IMR-90 (cell line): ENCODE results near the gene GPI. TPM values are rescaled to one million over a fixed set of nuclear protein-coding genes. Genes with fewer than 3 reads are reported as not detected.

ENCODE experiments used
- ATAC-seq: fragments of 200-7000 bp; cut with Tn5 transposase; 2 replicates; pipeline ENCODE4 v1.9.1; 2020; ENCODE audit warnings: low read depth, mild to moderate bottlenecking, moderate library complexity
- BruUV-seq: library from RNA; stranded (reverse); fragments of 400-500 nt; replicated peaks from 2 replicates; lab custom pipeline; 2021; lab: Mats Ljungman, UMichigan
- CTCF ChIA-PET: fragments of 300-600 bp; formaldehyde crosslinking; extraction: SDS; loops from one replicate; lab custom pipeline; 2021; ENCODE audit warnings: antibody characterized with exemption; lab: Yijun Ruan, JAX
- POLR2A ChIA-PET: fragments of 300-600 bp; sonication (Branson Sonifier 250); formaldehyde crosslinking; loops from one replicate; lab custom pipeline; 2022; ENCODE audit warnings: antibody characterized with exemption; ENCODE audit not compliant: unreplicated experiment; lab: Charles Lee
- DNase-seq: peaks from one replicate; pipeline ENCODE4 v3.0.0; 2013
- H2AFZ ChIP-seq: replicated peaks from 2 replicates; pipeline ENCODE3; 2013; ENCODE audit warnings: low read length, mild to moderate bottlenecking; ENCODE audit not compliant: poor library complexity
- H2AK5ac ChIP-seq: 2 replicates; pipeline ENCODE4 v1.6.1; 2013; ENCODE audit warnings: low read depth, low read length, inconsistent platforms
- H2AK9ac ChIP-seq: replicated peaks from 2 replicates; pipeline ENCODE3; 2013; ENCODE audit warnings: mild to moderate bottlenecking, low read depth, low read length, moderate library complexity; ENCODE audit not compliant: poor library complexity
- H2BK120ac ChIP-seq: 2 replicates; pipeline ENCODE4 v1.6.1; 2013; ENCODE audit warnings: low read depth, low read length, inconsistent platforms
- H2BK15ac ChIP-seq: 3 replicates; pipeline ENCODE4 v1.6.1; 2013; ENCODE audit warnings: low read depth, low read length, inconsistent platforms
- H2BK20ac ChIP-seq: 2 replicates; pipeline ENCODE4 v1.6.1; 2013; ENCODE audit warnings: low read depth, mild to moderate bottlenecking, inconsistent platforms, low read length, moderate library complexity
- H2BK5ac ChIP-seq: 2 replicates; pipeline ENCODE4 v1.6.1; 2013; ENCODE audit warnings: mild to moderate bottlenecking, low read depth, low read length, inconsistent platforms; ENCODE audit not compliant: poor library complexity, severe bottlenecking
- H3K14ac ChIP-seq: replicated peaks from 2 replicates; pipeline ENCODE4 v1.6.1; 2013; ENCODE audit warnings: low read depth, low read length, inconsistent platforms
- H3K18ac ChIP-seq: 2 replicates; pipeline ENCODE4 v1.6.1; 2013; ENCODE audit warnings: low read depth, low read length, control low read depth
- H3K23ac ChIP-seq: 2 replicates; pipeline ENCODE4 v1.6.1; 2013; ENCODE audit warnings: low read depth, low read length, inconsistent platforms
- H3K27ac ChIP-seq: 2 replicates; pipeline ENCODE4 v1.5.1; 2013; ENCODE audit warnings: mild to moderate bottlenecking, control low read depth, low read length; ENCODE audit not compliant: insufficient read depth
- H3K27me3 ChIP-seq: 2 replicates; pipeline ENCODE4 v1.6.1; 2013; ENCODE audit warnings: low read length; ENCODE audit not compliant: control insufficient read depth, insufficient read depth
- H3K36me3 ChIP-seq: 2 replicates; pipeline ENCODE4 v1.6.1; 2013; ENCODE audit warnings: low read length, mixed read lengths; ENCODE audit not compliant: control insufficient read depth, insufficient read depth
- H3K4ac ChIP-seq: 2 replicates; pipeline ENCODE4 v1.6.1; 2013; ENCODE audit warnings: low read depth, low read length, inconsistent platforms
- H3K4me1 ChIP-seq: 2 replicates; pipeline ENCODE4 v1.6.1; 2013; ENCODE audit warnings: low read length, mixed read lengths; ENCODE audit not compliant: control insufficient read depth, insufficient read depth
- H3K4me2 ChIP-seq: 2 replicates; pipeline ENCODE4 v1.6.1; 2013; ENCODE audit warnings: low read depth, mild to moderate bottlenecking, control low read depth, low read length, moderate library complexity
- H3K4me3 ChIP-seq: 2 replicates; pipeline ENCODE4 v1.5.1; 2013; ENCODE audit warnings: low read depth, mild to moderate bottlenecking, control low read depth, low read length, moderate library complexity; ENCODE audit not compliant: insufficient read depth
- H3K56ac ChIP-seq: 2 replicates; pipeline ENCODE4 v1.6.1; 2013; ENCODE audit warnings: low read length, inconsistent platforms; ENCODE audit not compliant: insufficient read depth; ENCODE audit errors: extremely low read depth
- H3K79me1 ChIP-seq, 2 experiments: 2 replicates each; pipeline ENCODE4 v1.6.1; 2013; ENCODE audit warnings: low read length in 2 of 2, inconsistent platforms in 1 of 2, low read depth in 1 of 2
- H3K9ac ChIP-seq: 2 replicates; pipeline ENCODE4 v1.6.1; 2013; ENCODE audit warnings: low read depth, low read length, control low read depth
- H3K9me1 ChIP-seq: 2 replicates; pipeline ENCODE4 v1.6.1; 2013; ENCODE audit warnings: low read length, inconsistent platforms; ENCODE audit not compliant: insufficient read depth
- H3K9me3 ChIP-seq: 2 replicates; pipeline ENCODE4 v1.6.1; 2013; ENCODE audit warnings: low read length; ENCODE audit not compliant: control insufficient read depth, insufficient read depth
- H4K20me1 ChIP-seq: 2 replicates; pipeline ENCODE4 v1.6.1; 2013; ENCODE audit warnings: low read length, inconsistent platforms; ENCODE audit not compliant: insufficient read depth
- H4K5ac ChIP-seq: 2 replicates; pipeline ENCODE4 v1.6.1; 2013; ENCODE audit warnings: mild to moderate bottlenecking, low read depth, low read length, control low read depth
- H4K8ac ChIP-seq, 2 experiments: 2 replicates each; pipeline ENCODE4 v1.6.1; 2013; ENCODE audit warnings: low read depth in 2 of 2, low read length in 2 of 2, control low read depth in 1 of 2, inconsistent platforms in 1 of 2
- H4K91ac ChIP-seq: 2 replicates; pipeline ENCODE4 v1.6.1; 2013; ENCODE audit warnings: low read depth, low read length, inconsistent platforms; ENCODE audit not compliant: insufficient read depth
- BHLHE40 ChIP-seq: fragments of 150-350 bp; IDR thresholded peaks from 2 replicates; pipeline ENCODE4 v1.6.1; 2016; ENCODE audit warnings: mild to moderate bottlenecking, low read depth, low read length
- FOS ChIP-seq: fragments of 150-350 bp; IDR thresholded peaks from 2 replicates; pipeline ENCODE4 v1.6.1; 2016; ENCODE audit warnings: low read depth, low read length
- MAFK ChIP-seq: IDR thresholded peaks from 2 replicates; pipeline ENCODE4 v1.6.1; 2012; ENCODE audit warnings: low read depth, low read length, improper control_type of control experiment
- MAZ ChIP-seq: IDR thresholded peaks from 2 replicates; pipeline ENCODE4 v1.6.1; 2012; ENCODE audit warnings: low read depth, mild to moderate bottlenecking, low read length, improper control_type of control experiment, moderate library complexity, borderline replicate concordance
- MXI1 ChIP-seq: IDR thresholded peaks from 2 replicates; pipeline ENCODE4 v1.6.1; 2012; ENCODE audit warnings: low read depth, mild to moderate bottlenecking, low read length, moderate library complexity, borderline replicate concordance
- NFE2L2 ChIP-seq: fragments of 150-350 bp; IDR thresholded peaks from 2 replicates; pipeline ENCODE4 v1.6.1; 2016; ENCODE audit warnings: low read depth, mild to moderate bottlenecking, low read length
- RAD21 ChIP-seq: IDR thresholded peaks from 2 replicates; pipeline ENCODE4 v1.6.1; 2012; ENCODE audit warnings: low read length, improper control_type of control experiment
- RCOR1 ChIP-seq: IDR thresholded peaks from 2 replicates; pipeline ENCODE4 v1.6.1; 2012; ENCODE audit warnings: mild to moderate bottlenecking, low read length, improper control_type of control experiment; ENCODE audit not compliant: insufficient replicate concordance
- RFX5 ChIP-seq: IDR thresholded peaks from 2 replicates; pipeline ENCODE4 v1.8.0; 2012; ENCODE audit warnings: low read depth, mild to moderate bottlenecking, low read length, moderate library complexity
- WGBS, 2 experiments: methylation state at CpG; one replicate each; pipeline versions ENCODE4 v1.1.5 to v1.1.7; 2013; ENCODE audit warnings: missing lambda C conversion rate in 2 of 2; ENCODE audit not compliant: insufficient read length in 1 of 2; ENCODE audit errors: extremely low coverage in 2 of 2; 5-methylcytosine and 5-hydroxymethylcytosine counted together
- dilution Hi-C: fragments of 300-500 bp; cut with HindIII; formaldehyde crosslinking; loops from one replicate; pipeline ENCODE4 v1.14.3; 2018; ENCODE audit warnings: low sequenced_read_pairs; ENCODE audit not compliant: unreplicated experiment
- in situ Hi-C: fragments of 300-500 bp; cut with MboI; formaldehyde crosslinking; loops from 3 replicates; pipeline ENCODE4 v1.14.3; 2019; ENCODE audit warnings: low sequenced_read_pairs, inconsistent platforms, mixed read lengths
- intact Hi-C: fragments of 100-400 bp; cut with micrococcal nuclease; formaldehyde crosslinking; loops from 2 replicates; pipeline ENCODE4 v1.10.0; 2022
- polyA plus RNA-seq, 3 experiments: library from polyadenylated mRNA; depleted of rRNA; stranded (reverse); fragments of >200 nt; gene quantifications; 2 replicates each; pipeline ENCODE4 v1.2.3, GENCODE V29; 2012; ENCODE audit warnings: low replicate concordance in 1 of 3
- total RNA-seq: library from RNA; depleted of rRNA; stranded (reverse); fragments of >200 nt; gene quantifications from 2 replicates; pipeline ENCODE4 v1.2.3, GENCODE V29; 2012
- TF ChIP-seq, protein P1 (sequence below): conservative IDR thresholded peaks from 2 replicates; pipeline ENCODE4 v1.5.1; 2012; ENCODE audit warnings: mild to moderate bottlenecking, low read depth, low read length, improper control_type of control experiment
- TF ChIP-seq, protein P2 (sequence below): fragments of 150-350 bp; IDR thresholded peaks from 2 replicates; pipeline ENCODE4 v1.6.1; 2016; ENCODE audit warnings: low read depth, mild to moderate bottlenecking, low read length, moderate library complexity, borderline replicate concordance

Gene GPI
- total and polyA plus RNA-seq, 2 of the 4 experiments (the other 2 are of a cell fraction) = 147 to 239 TPM

DNA sequence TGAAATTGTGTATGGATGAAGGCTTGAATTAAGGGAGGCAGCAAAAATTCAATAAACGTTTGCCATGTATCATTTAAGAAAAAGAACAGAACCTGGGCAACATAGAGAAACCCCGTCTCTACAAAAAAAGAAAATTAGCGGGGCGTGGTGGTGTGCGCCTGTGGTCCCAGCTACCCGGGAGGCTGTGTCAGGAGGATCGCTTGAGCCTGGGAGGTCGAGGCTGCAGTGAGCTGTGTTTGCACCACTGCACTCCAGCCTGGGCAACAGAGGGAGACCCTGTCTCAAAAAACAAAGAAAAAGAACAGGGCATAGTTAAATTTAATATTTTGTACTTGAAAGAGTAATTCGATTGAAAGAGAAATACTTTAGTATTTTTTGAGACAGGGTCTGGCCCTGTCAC lies 64.6 kb downstream of the GPI start:
- no peak overlapping the region for H2AK5ac ChIP-seq
- H3K27me3 ChIP-seq = no peaks in the 10 kb centered on the region
- in situ Hi-C loops = no loop called here
- ATAC-seq (no peak), DNase-seq (no peak)
- BruUV-seq = no TSS peak
- no peak overlapping the region for H2BK20ac ChIP-seq
- no peak overlapping the region for H3K14ac ChIP-seq
- H3K4me1 ChIP-seq = peaks cover 22% of the 10 kb centered on the region
- H3K56ac ChIP-seq = no peak overlapping the region
- 0 out of 2 replicates have a peak overlapping the region, but pooled peaks have one; percentile 2 for H3K23ac ChIP-seq
- no peak overlapping the region for H2BK120ac ChIP-seq
- H3K18ac ChIP-seq = no peak overlapping the region
- no peak overlapping the region for H4K5ac ChIP-seq
- H3K9me3 ChIP-seq = no peaks in the 10 kb centered on the region
- no peak overlapping the region for H2BK15ac ChIP-seq
- peaks cover 56% of the 10 kb centered on the region for H4K20me1 ChIP-seq
- H3K36me3 ChIP-seq = peaks cover 9% of the 10 kb centered on the region
- no peak overlapping the region for H2AK9ac ChIP-seq
- peak overlapping the region; percentile 69 for H3K4me2 ChIP-seq
- dilution Hi-C loops = no loop called here
- CTCF ChIA-PET = no interaction called here
- peaks cover 3% of the 10 kb centered on the region; the same call in 1 of the 2 replicates for H3K9me1 ChIP-seq
- peak overlapping the region; percentile 24 for H3K4me3 ChIP-seq
- peaks cover 7 to 44% of the 10 kb centered on the region in 2 experiments; a peak in 3 of 4 replicates for H3K79me1 ChIP-seq
- intact Hi-C loops = loop anchor here (2.0 kb wide), 1 partner anchor 51 kb away; the partner anchor contains the start of gene WTIP
- H4K8ac ChIP-seq = no peak overlapping the region
- WGBS, 2 experiments = 85% methylated on average over 5 of the region's 9 CpGs; no CpG with 5 or more reads in 1 of the 2 experiments
- H3K27ac ChIP-seq = no peak overlapping the region; the same call in 1 of the 2 replicates
- no peak overlapping the region for H4K91ac ChIP-seq
- H2AFZ ChIP-seq = no peak overlapping the region
- no peak overlapping the region for H3K4ac ChIP-seq
- POLR2A ChIA-PET = no interaction called here
- H3K9ac ChIP-seq = no peak overlapping the region
- no peak for TF ChIP-seq BHLHE40
- TF ChIP-seq FOS = no peak
- TF ChIP-seq, protein P1, sequence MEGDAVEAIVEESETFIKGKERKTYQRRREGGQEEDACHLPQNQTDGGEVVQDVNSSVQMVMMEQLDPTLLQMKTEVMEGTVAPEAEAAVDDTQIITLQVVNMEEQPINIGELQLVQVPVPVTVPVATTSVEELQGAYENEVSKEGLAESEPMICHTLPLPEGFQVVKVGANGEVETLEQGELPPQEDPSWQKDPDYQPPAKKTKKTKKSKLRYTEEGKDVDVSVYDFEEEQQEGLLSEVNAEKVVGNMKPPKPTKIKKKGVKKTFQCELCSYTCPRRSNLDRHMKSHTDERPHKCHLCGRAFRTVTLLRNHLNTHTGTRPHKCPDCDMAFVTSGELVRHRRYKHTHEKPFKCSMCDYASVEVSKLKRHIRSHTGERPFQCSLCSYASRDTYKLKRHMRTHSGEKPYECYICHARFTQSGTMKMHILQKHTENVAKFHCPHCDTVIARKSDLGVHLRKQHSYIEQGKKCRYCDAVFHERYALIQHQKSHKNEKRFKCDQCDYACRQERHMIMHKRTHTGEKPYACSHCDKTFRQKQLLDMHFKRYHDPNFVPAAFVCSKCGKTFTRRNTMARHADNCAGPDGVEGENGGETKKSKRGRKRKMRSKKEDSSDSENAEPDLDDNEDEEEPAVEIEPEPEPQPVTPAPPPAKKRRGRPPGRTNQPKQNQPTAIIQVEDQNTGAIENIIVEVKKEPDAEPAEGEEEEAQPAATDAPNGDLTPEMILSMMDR = no peak
- no peak for TF ChIP-seq MAFK
- no peak for TF ChIP-seq RAD21
- no peak for TF ChIP-seq NFE2L2
- no peak for TF ChIP-seq RFX5
- no peak for TF ChIP-seq RCOR1
- no peak for TF ChIP-seq MXI1
- TF ChIP-seq MAZ = no peak
- TF ChIP-seq, protein P2, sequence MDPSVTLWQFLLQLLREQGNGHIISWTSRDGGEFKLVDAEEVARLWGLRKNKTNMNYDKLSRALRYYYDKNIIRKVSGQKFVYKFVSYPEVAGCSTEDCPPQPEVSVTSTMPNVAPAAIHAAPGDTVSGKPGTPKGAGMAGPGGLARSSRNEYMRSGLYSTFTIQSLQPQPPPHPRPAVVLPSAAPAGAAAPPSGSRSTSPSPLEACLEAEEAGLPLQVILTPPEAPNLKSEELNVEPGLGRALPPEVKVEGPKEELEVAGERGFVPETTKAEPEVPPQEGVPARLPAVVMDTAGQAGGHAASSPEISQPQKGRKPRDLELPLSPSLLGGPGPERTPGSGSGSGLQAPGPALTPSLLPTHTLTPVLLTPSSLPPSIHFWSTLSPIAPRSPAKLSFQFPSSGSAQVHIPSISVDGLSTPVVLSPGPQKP = no peak
- H2BK5ac ChIP-seq = peak overlapping the region; percentile 56
